Esophagus muscularis mucosa (tissue), 4 donors: ENCODE measurements around the gene RAPGEF1. TPM values are rescaled to one million over a fixed set of nuclear protein-coding genes. Genes with fewer than 3 reads are reported as not detected.

Source experiments
- DNase-seq: peaks from one replicate; pipeline ENCODE4 v3.0.0-alpha.2; 2017; ENCODE audit errors: extremely low spot score
- H3K27ac ChIP-seq, 4 donors: fragments of 200-600 bp; sonication (generic); replicated peaks in 1 of 4; 1 replicate in 3 of 4; 2 replicates in 1 of 4; pipeline ENCODE4 v1.5.1; 2016 to 2019; ENCODE audit warnings: mild to moderate bottlenecking in 1 of 4
- H3K27me3 ChIP-seq, 4 donors: fragments of 200-600 bp; sonication (generic); one replicate each; pipeline versions ENCODE4 v1.5.1 to v1.6.0; 2016 to 2019
- H3K36me3 ChIP-seq, 4 donors: fragments of 200-600 bp; sonication (generic); one replicate each; pipeline ENCODE4 v1.5.1; 2016 to 2019
- H3K4me1 ChIP-seq, 4 donors: fragments of 200-600 bp; sonication (generic); one replicate each; pipeline ENCODE4 v1.5.1; 2016 to 2019
- H3K4me3 ChIP-seq, 4 donors: fragments of 200-600 bp; sonication (generic); 1 replicate in 2 of 4; 2 replicates in 2 of 4; pipeline ENCODE4 v1.5.1; 2016 to 2019; ENCODE audit warnings: mild to moderate bottlenecking in 4 of 4, moderate library complexity in 1 of 4
- H3K9me3 ChIP-seq, 4 donors: fragments of 200-600 bp; sonication (generic); 1 replicate in 3 of 4; 2 replicates in 1 of 4; pipeline ENCODE4 v1.5.1; 2016 to 2019
- CTCF ChIP-seq, 3 experiments: fragments of 200-600 bp in 2 of 3; fragments of 450-650 bp in 1 of 3; sonication (generic) in 2 of 3; IDR thresholded peaks; one replicate each; pipeline ENCODE4 v1.5.1; 2017 to 2019; ENCODE audit warnings: antibody characterized with exemption in 3 of 3, mild to moderate bottlenecking in 2 of 3, moderate library complexity in 1 of 3
- EP300 ChIP-seq: sonication (generic); formaldehyde crosslinking; IDR thresholded peaks from one replicate; pipeline ENCODE4 v1.6.1; 2017; ENCODE audit warnings: antibody characterized with exemption
- POLR2A ChIP-seq: fragments of 450-650 bp; IDR thresholded peaks from one replicate; pipeline ENCODE4 v1.6.1; 2017; ENCODE audit warnings: antibody characterized with exemption, moderate library complexity, mild to moderate bottlenecking, low read depth
- POLR2AphosphoS5 ChIP-seq, 2 donors: sonication (generic); formaldehyde crosslinking; IDR thresholded peaks; one replicate each; pipeline ENCODE4 v1.6.1; 2017; ENCODE audit warnings: antibody characterized with exemption in 2 of 2
- WGBS: methylation state at CpG from one replicate; pipeline ENCODE4 v1.1.5; 2018; 5-methylcytosine and 5-hydroxymethylcytosine counted together
- intact Hi-C: fragments of 100-400 bp; cut with DNase I; formaldehyde crosslinking; loops from one replicate; pipeline ENCODE4 v1.15.1; 2023
- total RNA-seq, 4 donors: library from RNA; depleted of rRNA; stranded (reverse); fragments of >200 nt; gene quantifications; one replicate each; pipeline versions ENCODE4 v1.1.0 to v1.2.1, GENCODE V29; 2016

Gene RAPGEF1
- total RNA-seq, 4 donors from 2014 or later, result 66.6 to 138 (median 101) TPM

- WGBS, result 90% methylated on average over 4 of the region's 4 CpGs
- Histone ChIP-seq H3K36me3 (no peaks in the 10 kb centered on the region), H3K27me3 (no peaks in the 10 kb centered on the region), H3K9me3 (no peaks in the 10 kb centered on the region), H3K27ac (peak overlapping the region in 1 of 4 donors; percentile 31), H3K4me1 (peaks cover 51 to 96% (median 86%) of the 10 kb centered on the region in 4 donors), H3K4me3 (no peak overlapping the region)
- intact Hi-C loops, result no loop called here
- TF ChIP-seq POLR2A, result no peak
- no peak for TF ChIP-seq POLR2AphosphoS5 (IDR thresholded peaks at IDR 0.05)
- TF ChIP-seq CTCF (IDR thresholded peaks at IDR 0.05), result no peak
- no peak for TF ChIP-seq EP300
- DNase-seq, result no peak
Observed at GRCh38 chr9:131704988-131705387, 34.9 kb downstream of the RAPGEF1 start.

- TF ChIP-seq POLR2AphosphoS5 (IDR thresholded peaks at IDR 0.05) (no peak), POLR2A (no peak), CTCF (IDR thresholded peaks at IDR 0.05) (no peak), EP300 (no peak)
- Histone ChIP-seq H3K9me3 (no peaks in the 10 kb centered on the region), H3K4me3 (no peak overlapping the region), H3K36me3 (no peaks in the 10 kb centered on the region), H3K27me3 (no peaks in the 10 kb centered on the region), H3K4me1 (peaks cover 51 to 96% (median 85%) of the 10 kb centered on the region in 4 donors), H3K27ac (peak overlapping the region in 1 of 4 donors; percentile 31)
- DNase-seq, result no peak
- WGBS, result 71% methylated on average over 5 of the region's 5 CpGs
- intact Hi-C loops, result no loop called here
Observed at GRCh38 chr9:131704141-131704983, 35.5 kb downstream of the RAPGEF1 start.

DNA sequence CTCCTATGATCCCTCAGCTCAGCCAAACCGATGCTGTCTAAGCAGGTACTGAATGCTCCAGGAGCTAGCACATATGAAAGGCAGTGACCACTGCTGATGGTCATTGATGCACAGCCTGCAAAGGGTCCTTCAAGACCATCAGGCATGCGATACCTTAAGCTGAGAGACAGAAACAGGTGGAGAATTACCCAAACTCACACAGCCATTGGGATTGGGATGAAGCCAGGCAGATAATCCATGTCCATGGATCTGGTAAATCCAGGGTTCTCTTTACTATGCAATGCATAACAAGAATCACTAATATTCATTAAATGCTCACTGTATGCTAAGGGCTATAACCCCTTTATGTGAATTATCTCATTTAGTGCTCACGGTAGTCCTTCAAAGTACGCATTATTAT lies 36.2 kb downstream of the RAPGEF1 start:
- peak overlapping the region in 1 of 4 donors; percentile 8 for H3K27ac ChIP-seq
- TF ChIP-seq EP300, result no peak
- TF ChIP-seq CTCF (IDR thresholded peaks at IDR 0.05), result no peak
- no peak for TF ChIP-seq POLR2A
- TF ChIP-seq POLR2AphosphoS5 (IDR thresholded peaks at IDR 0.05), result no peak
- WGBS, result 95% methylated on average over 4 of the region's 4 CpGs
- H3K4me3 ChIP-seq, result no peak overlapping the region
- no peak for DNase-seq
- no peaks in the 10 kb centered on the region for H3K36me3 ChIP-seq
- intact Hi-C loops, result no loop called here
- H3K27me3 ChIP-seq, result no peaks in the 10 kb centered on the region
- H3K9me3 ChIP-seq, result no peaks in the 10 kb centered on the region
- H3K4me1 ChIP-seq, result peaks cover 51 to 91% (median 84%) of the 10 kb centered on the region in 4 donors

GRCh38 chr9:131702911-131703310 lies 37.0 kb downstream of the RAPGEF1 start:
- H3K27me3 ChIP-seq, result no peaks in the 10 kb centered on the region
- no peaks in the 10 kb centered on the region for H3K36me3 ChIP-seq
- intact Hi-C loops, result no loop called here
- no peak for TF ChIP-seq EP300
- no peak for TF ChIP-seq POLR2AphosphoS5 (IDR thresholded peaks at IDR 0.05)
- TF ChIP-seq POLR2A, result no peak
- no peak for TF ChIP-seq CTCF (IDR thresholded peaks at IDR 0.05)
- H3K4me3 ChIP-seq, result no peak overlapping the region
- 96% methylated on average over 8 of the region's 8 CpGs for WGBS
- no peak for DNase-seq
- H3K27ac ChIP-seq, result no peak overlapping the region
- peaks cover 51 to 91% (median 84%) of the 10 kb centered on the region in 4 donors for H3K4me1 ChIP-seq
- H3K9me3 ChIP-seq, result no peaks in the 10 kb centered on the region
